Measurements from ENCODE around the gene NUP133. TPM values are rescaled to one million over a fixed set of nuclear protein-coding genes. Genes with fewer than 3 reads are reported as not detected.

NUP133 gene
- total RNA-seq, 1 experiment from 2014 or later: 59.0 TPM

- Histone ChIP-seq H3K27ac (ENCODE audit: low read depth, low read length, poor library complexity, severe bottlenecking) (no peak overlapping the region), H3K4me3 (ENCODE audit: low read depth, low read length, poor library complexity, severe bottlenecking) (no peak overlapping the region), H3K9me3 (ENCODE audit: low read depth, low read length, poor library complexity, severe bottlenecking) (no peaks in the 10 kb centered on the region), H3K36me3 (ENCODE audit: insufficient read depth, low read length, poor library complexity, severe bottlenecking) (peaks cover 50% of the 10 kb centered on the region), H3K27me3 (replicated peaks; ENCODE audit: insufficient read depth, low read depth, low read length, poor library complexity) (no peaks in the 10 kb centered on the region), H3K4me1 (ENCODE audit: insufficient read depth, low read length, poor library complexity, severe bottlenecking) (no peaks in the 10 kb centered on the region)
- no peak for TF ChIP-seq EZH2 (IDR thresholded peaks at IDR 0.05; ENCODE audit: borderline replicate concordance, low read depth, low read length, poor library complexity, severe bottlenecking)
- TF ChIP-seq, protein P1, sequence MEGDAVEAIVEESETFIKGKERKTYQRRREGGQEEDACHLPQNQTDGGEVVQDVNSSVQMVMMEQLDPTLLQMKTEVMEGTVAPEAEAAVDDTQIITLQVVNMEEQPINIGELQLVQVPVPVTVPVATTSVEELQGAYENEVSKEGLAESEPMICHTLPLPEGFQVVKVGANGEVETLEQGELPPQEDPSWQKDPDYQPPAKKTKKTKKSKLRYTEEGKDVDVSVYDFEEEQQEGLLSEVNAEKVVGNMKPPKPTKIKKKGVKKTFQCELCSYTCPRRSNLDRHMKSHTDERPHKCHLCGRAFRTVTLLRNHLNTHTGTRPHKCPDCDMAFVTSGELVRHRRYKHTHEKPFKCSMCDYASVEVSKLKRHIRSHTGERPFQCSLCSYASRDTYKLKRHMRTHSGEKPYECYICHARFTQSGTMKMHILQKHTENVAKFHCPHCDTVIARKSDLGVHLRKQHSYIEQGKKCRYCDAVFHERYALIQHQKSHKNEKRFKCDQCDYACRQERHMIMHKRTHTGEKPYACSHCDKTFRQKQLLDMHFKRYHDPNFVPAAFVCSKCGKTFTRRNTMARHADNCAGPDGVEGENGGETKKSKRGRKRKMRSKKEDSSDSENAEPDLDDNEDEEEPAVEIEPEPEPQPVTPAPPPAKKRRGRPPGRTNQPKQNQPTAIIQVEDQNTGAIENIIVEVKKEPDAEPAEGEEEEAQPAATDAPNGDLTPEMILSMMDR (conservative IDR thresholded peaks at IDR 0.05; ENCODE audit: low read depth, low read length): no peak
- no peak for DNase-seq (ENCODE audit: low spot score)
- ChIA-PET POLR2A (ENCODE audit: low non-redundant PET) (no interaction called here), CTCF (no interaction called here)
- intact Hi-C loops (cut with micrococcal nuclease; ENCODE audit: unreplicated experiment): no loop called here
- BruUV-seq (replicated peaks): no TSS peak
Measured at GRCh38 chr1:229457436-229457835, 50.7 kb downstream of the NUP133 start.

GRCh38 chr1:229456016-229456415 is 52.1 kb downstream of the NUP133 start:
- Histone ChIP-seq H3K9me3 (ENCODE audit: low read depth, low read length, poor library complexity, severe bottlenecking) (no peaks in the 10 kb centered on the region), H3K27ac (ENCODE audit: low read depth, low read length, poor library complexity, severe bottlenecking) (no peak overlapping the region), H3K27me3 (replicated peaks; ENCODE audit: insufficient read depth, low read depth, low read length, poor library complexity) (no peaks in the 10 kb centered on the region), H3K36me3 (ENCODE audit: insufficient read depth, low read length, poor library complexity, severe bottlenecking) (peaks cover 48% of the 10 kb centered on the region), H3K4me3 (ENCODE audit: low read depth, low read length, poor library complexity, severe bottlenecking) (no peak overlapping the region), H3K4me1 (ENCODE audit: insufficient read depth, low read length, poor library complexity, severe bottlenecking) (no peaks in the 10 kb centered on the region)
- intact Hi-C loops (cut with micrococcal nuclease; ENCODE audit: unreplicated experiment): no loop called here
- ChIA-PET CTCF (no interaction called here), POLR2A (ENCODE audit: low non-redundant PET) (no interaction called here)
- no TSS peak for BruUV-seq (replicated peaks)
- TF ChIP-seq EZH2 (IDR thresholded peaks at IDR 0.05; ENCODE audit: borderline replicate concordance, low read depth, low read length, poor library complexity, severe bottlenecking): no peak
- TF ChIP-seq, protein P1 (conservative IDR thresholded peaks at IDR 0.05; ENCODE audit: low read depth, low read length): no peak
- DNase-seq (ENCODE audit: low spot score): no peak

- TF ChIP-seq, protein P1 (conservative IDR thresholded peaks at IDR 0.05; ENCODE audit: low read depth, low read length): no peak
- no peak for TF ChIP-seq EZH2 (IDR thresholded peaks at IDR 0.05; ENCODE audit: borderline replicate concordance, low read depth, low read length, poor library complexity, severe bottlenecking)
- H3K27ac ChIP-seq (ENCODE audit: low read depth, low read length, poor library complexity, severe bottlenecking): no peak overlapping the region
- H3K4me1 ChIP-seq (ENCODE audit: insufficient read depth, low read length, poor library complexity, severe bottlenecking): no peaks in the 10 kb centered on the region
- peaks cover 36% of the 10 kb centered on the region for H3K36me3 ChIP-seq (ENCODE audit: insufficient read depth, low read length, poor library complexity, severe bottlenecking)
- BruUV-seq (replicated peaks): no TSS peak
- POLR2A ChIA-PET (ENCODE audit: low non-redundant PET): no interaction called here
- H3K27me3 ChIP-seq (replicated peaks; ENCODE audit: insufficient read depth, low read depth, low read length, poor library complexity): no peaks in the 10 kb centered on the region
- no peak for DNase-seq (ENCODE audit: low spot score)
- CTCF ChIA-PET: no interaction called here
- H3K4me3 ChIP-seq (ENCODE audit: low read depth, low read length, poor library complexity, severe bottlenecking): no peak overlapping the region
- H3K9me3 ChIP-seq (ENCODE audit: low read depth, low read length, poor library complexity, severe bottlenecking): no peaks in the 10 kb centered on the region
- intact Hi-C loops (cut with micrococcal nuclease; ENCODE audit: unreplicated experiment): no loop called here
Measured at GRCh38 chr1:229454056-229454455, 54.1 kb downstream of the NUP133 start.
